T47D (cell line): ENCODE results near the gene TSPYL4.

Source experiments
- DNase-seq, 2 experiments: peaks; one replicate each; pipeline versions ENCODE4 v3.0.0 to v3.0.0-alpha.2; 2011 to 2012; ENCODE audit warnings: low read depth in 1 of 2, low spot score in 1 of 2
- JUND ChIP-seq: IDR thresholded peaks from 2 replicates; pipeline ENCODE4 v1.6.1; 2012; ENCODE audit warnings: low read depth
- in situ Hi-C: cut with HindIII; loops from 2 replicates; pipeline ENCODE4 v1.10.0; 2016; ENCODE audit warnings: low sequenced_read_pairs, low pct_unique_long_range_greater_than_20kb

TSPYL4 gene

GRCh38 chr6:116238083-116238482 is 15.8 kb downstream of the TSPYL4 start:
- no peak for TF ChIP-seq JUND
- DNase-seq, result no peak
- in situ Hi-C loops, result no loop called here

GRCh38 chr6:116234689-116235088 is 19.2 kb downstream of the TSPYL4 start:
- DNase-seq, result no peak
- in situ Hi-C loops, result no loop called here
- no peak for TF ChIP-seq JUND

GRCh38 chr6:116229287-116229913 is 24.5 kb downstream of the TSPYL4 start:
- in situ Hi-C loops, result no loop called here
- peak in 1 of 2 experiments; percentile 72 for DNase-seq
- TF ChIP-seq JUND, result no peak

- no peak for DNase-seq
- in situ Hi-C loops, result no loop called here
- no peak for TF ChIP-seq JUND
Observed at GRCh38 chr6:116223355-116223754, 30.5 kb downstream of the TSPYL4 start.

- DNase-seq, result no peak
- TF ChIP-seq JUND, result no peak
- in situ Hi-C loops, result no loop called here
Observed at GRCh38 chr6:116221911-116222310, 32.0 kb downstream of the TSPYL4 start.

GRCh38 chr6:116221067-116221466 is 32.8 kb downstream of the TSPYL4 start:
- no peak for DNase-seq
- no peak for TF ChIP-seq JUND
- in situ Hi-C loops, result no loop called here

GRCh38 chr6:116218866-116219265 is 35.0 kb downstream of the TSPYL4 start:
- no peak for TF ChIP-seq JUND
- no peak for DNase-seq
- in situ Hi-C loops, result no loop called here

- no peak for TF ChIP-seq JUND
- in situ Hi-C loops, result no loop called here
- no peak for DNase-seq
Observed at GRCh38 chr6:116218172-116218633, 35.7 kb downstream of the TSPYL4 start.

- TF ChIP-seq JUND, result no peak
- in situ Hi-C loops, result no loop called here
- DNase-seq, result peak in 1 of 2 experiments; percentile 22
Observed at GRCh38 chr6:116217069-116217468, 36.8 kb downstream of the TSPYL4 start.

- in situ Hi-C loops, result no loop called here
- no peak for TF ChIP-seq JUND
- no peak for DNase-seq
Observed at GRCh38 chr6:116215414-116215813, 38.5 kb downstream of the TSPYL4 start.

- DNase-seq, result no peak
- in situ Hi-C loops, result no loop called here
- no peak for TF ChIP-seq JUND
Observed at GRCh38 chr6:116214681-116215080, 39.2 kb downstream of the TSPYL4 start.

GRCh38 chr6:116210750-116211425 is 43.0 kb downstream of the TSPYL4 start:
- peak in 1 of 2 experiments; percentile 36 for DNase-seq
- in situ Hi-C loops, result no loop called here
- no peak for TF ChIP-seq JUND

- in situ Hi-C loops, result no loop called here
- no peak for TF ChIP-seq JUND
- DNase-seq, result no peak
Observed at GRCh38 chr6:116210316-116210715, 43.6 kb downstream of the TSPYL4 start.
